Duodenal mucosa (tissue), 2 donors: Measurements from ENCODE around the gene EXOC7.
"Not testable (repeated sequence)": the region's sequence is repeated elsewhere in the genome, so short reads cannot be mapped to it uniquely, and the experiment has no call there.

Source experiments
- H3K27ac ChIP-seq: one replicate; pipeline ENCODE4 v1.7.0; 2013; ENCODE audit warnings: low read depth, low read length
- H3K27me3 ChIP-seq, 2 donors: one replicate each; pipeline ENCODE4 v1.7.0; 2013; ENCODE audit warnings: low read length in 2 of 2, control low read depth in 1 of 2; ENCODE audit not compliant: insufficient read depth in 2 of 2, control insufficient read depth in 1 of 2
- H3K36me3 ChIP-seq, 2 donors: one replicate each; pipeline ENCODE4 v1.7.0; 2013; ENCODE audit warnings: low read length in 2 of 2, control low read depth in 1 of 2; ENCODE audit not compliant: insufficient read depth in 2 of 2, control insufficient read depth in 1 of 2
- H3K4me1 ChIP-seq, 2 donors: one replicate each; pipeline ENCODE4 v1.7.0; 2013; ENCODE audit warnings: low read length in 2 of 2, control low read depth in 1 of 2; ENCODE audit not compliant: insufficient read depth in 2 of 2, control insufficient read depth in 1 of 2
- H3K4me3 ChIP-seq, 2 donors: one replicate each; pipeline ENCODE4 v1.7.0; 2013; ENCODE audit warnings: low read length in 2 of 2, low read depth in 1 of 2
- H3K9ac ChIP-seq, 2 donors: one replicate each; pipeline ENCODE4 v1.7.0; 2013; ENCODE audit warnings: low read length in 2 of 2, low read depth in 1 of 2
- H3K9me3 ChIP-seq, 2 donors: one replicate each; pipeline ENCODE4 v1.7.0; 2013; ENCODE audit warnings: low read length in 2 of 2, control low read depth in 1 of 2; ENCODE audit not compliant: control insufficient read depth in 1 of 2

Gene EXOC7

DNA sequence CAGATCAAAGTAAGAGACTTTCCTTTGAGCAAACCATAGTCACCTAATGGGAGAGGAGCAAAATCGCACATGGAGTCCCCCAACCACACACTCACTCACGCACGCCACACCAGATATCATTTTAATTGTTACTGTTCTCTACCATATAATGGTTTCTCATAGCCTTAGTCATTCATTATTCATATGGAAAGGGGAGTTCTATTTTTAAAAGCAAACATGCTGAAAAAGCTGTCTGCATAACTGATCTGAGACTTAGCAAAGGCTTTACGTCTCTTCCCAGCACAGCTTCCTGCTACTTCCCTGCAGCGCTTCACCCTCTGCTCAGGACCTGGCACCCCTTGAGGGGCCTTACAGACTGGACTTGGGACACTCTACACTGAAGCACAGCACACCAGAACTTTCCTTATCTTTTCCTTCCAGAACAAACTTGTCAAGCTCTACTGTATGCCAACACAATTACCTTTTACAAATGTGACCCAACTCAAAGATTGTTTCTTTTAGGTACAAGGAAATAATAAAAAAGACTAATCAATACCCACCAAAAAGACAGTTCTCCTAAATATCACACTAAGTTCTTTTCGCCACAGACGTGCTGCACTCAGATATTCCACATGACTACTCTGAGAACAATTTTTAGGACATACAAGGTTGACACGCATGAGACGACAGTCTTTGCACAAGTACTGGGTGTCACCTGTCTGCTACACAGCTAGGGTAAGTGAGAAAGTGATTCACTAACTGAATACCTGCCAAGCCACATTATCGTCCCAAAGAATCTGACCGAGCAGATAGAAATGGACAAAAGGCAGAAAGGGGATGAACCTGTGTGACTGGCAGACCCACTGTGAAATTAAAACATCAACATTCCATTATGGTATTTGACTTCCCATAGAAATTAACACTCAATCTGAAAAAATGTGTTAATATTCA, 52.8 kb downstream of the EXOC7 start:
- no peak overlapping the region for H3K27ac ChIP-seq
- no peaks in the 10 kb centered on the region for H3K9me3 ChIP-seq
- no peaks in the 10 kb centered on the region for H3K27me3 ChIP-seq
- no peak overlapping the region for H3K9ac ChIP-seq
- H3K4me1 ChIP-seq = no peaks in the 10 kb centered on the region
- peaks cover 24 to 85% of the 10 kb centered on the region in 2 donors for H3K36me3 ChIP-seq
- H3K4me3 ChIP-seq = no peak overlapping the region

DNA sequence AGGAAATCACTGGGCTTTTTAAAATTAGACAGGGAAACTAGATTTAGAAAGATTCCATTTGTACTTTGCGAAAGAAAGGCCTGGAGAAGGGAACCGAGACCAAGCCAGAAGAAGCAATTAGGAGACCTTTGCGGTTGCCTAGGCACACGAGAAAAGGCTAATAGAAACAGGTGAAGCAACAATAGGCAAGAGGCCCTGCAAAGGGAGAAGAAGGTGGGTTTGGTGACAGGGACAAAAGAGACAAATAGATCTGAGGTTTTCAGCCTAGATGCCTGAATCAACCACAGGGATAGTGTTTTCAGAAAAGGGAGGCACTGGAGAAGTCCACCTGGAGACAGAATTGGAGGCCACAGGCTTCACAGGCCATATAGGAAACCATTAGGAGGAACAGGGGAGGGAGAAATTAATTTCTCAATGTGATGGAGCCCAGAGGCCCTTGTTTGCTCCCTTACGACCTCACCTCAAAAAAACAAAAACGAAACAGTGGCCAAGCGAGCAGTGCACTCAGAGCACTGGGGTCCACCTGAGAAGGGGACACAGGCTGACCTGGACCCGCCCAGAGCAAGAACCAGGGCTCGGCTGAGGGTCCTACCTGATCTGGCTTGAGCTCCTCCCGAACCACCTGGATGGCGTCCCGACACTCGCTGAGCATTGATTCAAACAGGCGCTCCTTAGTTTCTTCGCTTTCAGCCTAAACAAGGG, 53.6 kb downstream of the EXOC7 start:
- no peak overlapping the region for H3K4me3 ChIP-seq
- H3K27me3 ChIP-seq = no peaks in the 10 kb centered on the region
- no peak overlapping the region for H3K9ac ChIP-seq
- no peak overlapping the region for H3K27ac ChIP-seq
- no peaks in the 10 kb centered on the region for H3K9me3 ChIP-seq
- peaks cover 24 to 87% of the 10 kb centered on the region in 2 donors for H3K36me3 ChIP-seq
- H3K4me1 ChIP-seq = no peaks in the 10 kb centered on the region

DNA sequence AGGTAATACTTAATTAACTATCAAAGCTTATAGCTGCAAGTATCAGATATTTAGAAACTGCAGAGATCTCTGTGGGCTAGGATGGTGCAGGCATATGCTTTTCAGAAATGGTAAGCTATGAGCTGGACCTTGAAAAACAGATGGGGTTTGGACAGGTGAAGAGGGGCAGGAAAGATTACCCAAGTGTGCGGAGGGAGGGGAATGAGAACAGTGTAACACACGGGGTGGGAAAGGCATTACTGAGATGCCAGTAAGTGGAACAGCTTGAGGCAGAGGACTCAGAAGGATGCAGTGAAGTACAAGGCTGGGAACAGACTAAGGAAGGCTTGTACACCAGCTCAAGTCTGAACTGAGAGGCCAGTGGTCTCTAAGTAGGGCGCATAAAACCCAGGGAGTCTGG, 54.3 kb downstream of the EXOC7 start:
- H3K9ac ChIP-seq = no peak overlapping the region
- H3K27me3 ChIP-seq = no peaks in the 10 kb centered on the region
- no peaks in the 10 kb centered on the region for H3K4me1 ChIP-seq
- no peak overlapping the region for H3K4me3 ChIP-seq
- peaks cover 27 to 89% of the 10 kb centered on the region in 2 donors for H3K36me3 ChIP-seq
- H3K9me3 ChIP-seq = no peaks in the 10 kb centered on the region
- no peak overlapping the region for H3K27ac ChIP-seq

DNA sequence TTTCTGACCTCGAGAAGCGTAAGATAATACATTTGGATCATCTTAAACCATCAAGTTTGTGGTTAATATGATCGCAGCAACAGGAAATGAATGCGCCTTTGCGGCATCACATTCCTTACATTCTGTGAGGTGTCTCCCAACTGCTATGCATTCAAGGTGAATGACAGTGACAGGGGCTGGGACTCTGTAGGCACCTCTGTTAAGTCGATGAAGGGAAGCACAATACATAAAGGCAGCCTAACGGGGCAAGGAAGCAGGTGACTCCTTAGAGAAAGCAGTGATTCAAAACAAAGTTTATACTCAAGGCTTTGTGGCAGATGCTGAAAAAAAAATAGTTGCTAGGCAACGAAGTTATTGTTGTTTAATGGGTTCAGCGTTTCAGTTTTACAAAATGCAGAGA, 54.9 kb downstream of the EXOC7 start:
- H3K36me3 ChIP-seq = peaks cover 32 to 89% of the 10 kb centered on the region in 2 donors
- no peak overlapping the region for H3K9ac ChIP-seq
- H3K27me3 ChIP-seq = no peaks in the 10 kb centered on the region
- no peaks in the 10 kb centered on the region for H3K9me3 ChIP-seq
- no peak overlapping the region for H3K27ac ChIP-seq
- H3K4me3 ChIP-seq = no peak overlapping the region
- no peaks in the 10 kb centered on the region for H3K4me1 ChIP-seq

DNA sequence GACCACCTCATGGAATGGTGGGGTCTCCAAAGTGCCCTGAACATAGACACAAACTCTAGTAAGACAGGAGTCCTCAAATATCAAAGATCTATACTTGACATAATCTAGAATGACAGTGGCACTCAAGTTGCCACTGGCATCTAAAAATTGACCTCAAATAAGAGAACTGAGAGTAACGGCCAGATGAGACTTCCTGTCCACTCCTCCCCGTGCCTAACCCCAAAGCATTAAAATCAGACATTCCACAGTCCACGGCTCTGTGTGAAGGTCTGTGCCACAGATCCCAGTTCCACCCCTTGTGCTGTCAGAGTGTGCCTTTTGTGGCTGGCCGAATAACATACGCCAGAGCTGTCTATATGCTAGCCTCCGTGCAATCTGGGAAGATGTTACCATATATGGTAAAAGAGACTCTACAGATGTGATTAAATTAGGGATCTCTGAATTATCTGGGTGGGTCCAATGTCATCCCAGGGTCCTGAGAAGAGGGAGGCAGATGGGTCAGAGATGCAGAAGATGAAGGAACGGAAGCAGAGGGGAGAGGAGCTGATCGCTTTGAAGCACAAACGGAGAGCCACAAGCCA, 55.5 kb downstream of the EXOC7 start:
- Histone ChIP-seq H3K27ac (no peak overlapping the region), H3K4me3 (no peak overlapping the region), H3K4me1 (no peaks in the 10 kb centered on the region), H3K36me3 (peaks cover 38 to 89% of the 10 kb centered on the region in 2 donors), H3K9ac (no peak overlapping the region), H3K27me3 (no peaks in the 10 kb centered on the region), H3K9me3 (no peaks in the 10 kb centered on the region)

DNA sequence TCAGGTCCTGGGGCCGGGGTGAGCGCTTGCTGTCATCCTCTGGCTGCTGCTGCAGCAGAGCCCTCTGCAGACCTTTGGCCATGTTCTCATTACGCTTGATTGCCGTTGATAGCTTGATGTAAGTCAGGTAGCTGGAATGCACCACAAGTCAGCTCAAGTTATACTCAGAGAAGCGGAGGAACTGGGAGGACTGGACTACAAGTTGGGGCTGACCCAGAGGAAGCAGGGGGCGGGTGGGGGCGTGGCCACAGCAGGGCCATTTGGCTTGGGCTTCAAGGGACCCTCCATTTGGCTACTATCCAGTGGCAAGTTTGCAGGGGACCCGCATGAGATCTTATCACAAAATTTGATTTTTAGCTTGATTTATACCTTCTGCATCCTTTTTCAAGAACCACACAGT, 57.5 kb downstream of the EXOC7 start:
- H3K27ac ChIP-seq = no peak overlapping the region
- H3K9ac ChIP-seq = no peak overlapping the region
- no peaks in the 10 kb centered on the region for H3K27me3 ChIP-seq
- no peaks in the 10 kb centered on the region for H3K4me1 ChIP-seq
- no peak overlapping the region for H3K4me3 ChIP-seq
- H3K9me3 ChIP-seq = no peaks in the 10 kb centered on the region
- H3K36me3 ChIP-seq = peaks cover 39 to 95% of the 10 kb centered on the region in 2 donors

DNA sequence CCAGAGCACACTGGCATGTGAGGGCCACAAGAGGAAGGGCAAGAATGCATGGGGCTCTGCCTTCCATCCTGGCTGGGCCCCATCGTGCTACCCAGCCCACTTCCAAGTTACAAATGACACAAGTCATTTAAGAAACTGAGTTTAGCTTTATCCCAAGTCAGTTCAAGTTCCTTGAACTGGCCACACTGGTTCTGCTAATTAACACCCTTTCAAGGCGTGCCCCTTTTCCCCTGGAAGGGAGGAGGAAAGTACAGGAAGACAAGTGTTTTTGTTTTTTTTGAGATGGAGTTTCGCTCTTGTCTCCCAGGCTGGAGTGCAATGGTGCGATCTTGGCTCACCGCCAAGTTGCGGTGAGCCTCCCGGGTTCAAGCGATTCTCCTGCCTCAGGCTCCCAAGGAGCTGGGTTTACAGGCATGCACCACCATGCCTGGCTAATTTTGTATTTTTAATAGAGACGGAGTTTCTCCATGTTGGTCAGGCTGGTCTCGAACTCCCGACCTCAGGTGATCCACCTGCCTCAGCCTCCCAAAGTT, 59.0 kb downstream of the EXOC7 start:
- not testable (repeated sequence) for H3K27ac ChIP-seq, H3K4me1 ChIP-seq, H3K9me3 ChIP-seq, H3K27me3 ChIP-seq, H3K9ac ChIP-seq, H3K4me3 ChIP-seq
- H3K36me3 ChIP-seq = peaks cover 48 to 95% of the 10 kb centered on the region in 2 donors

DNA sequence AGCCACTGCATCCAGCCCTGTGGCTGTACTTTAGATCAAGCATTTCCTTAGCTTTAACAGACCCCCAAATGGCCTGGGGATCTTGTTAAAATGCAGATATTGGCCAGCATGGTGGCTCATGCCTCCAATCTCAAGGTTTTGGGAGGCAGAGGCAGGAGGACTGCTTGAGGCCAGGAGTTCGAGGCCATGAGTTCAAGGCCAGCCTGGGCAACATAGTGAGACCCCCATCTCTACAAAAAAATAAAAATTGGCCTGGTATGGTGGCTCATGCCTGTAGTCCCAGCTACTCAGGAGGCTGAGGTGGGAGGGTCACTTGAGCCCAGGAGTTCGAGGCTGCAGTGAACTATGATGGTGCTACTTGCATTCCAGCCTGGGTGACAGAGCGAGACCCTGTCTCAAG, 60.7 kb downstream of the EXOC7 start:
- H3K27me3 ChIP-seq, H3K4me3 ChIP-seq, H3K9ac ChIP-seq, H3K27ac ChIP-seq, H3K9me3 ChIP-seq, H3K4me1 ChIP-seq: not testable (repeated sequence)
- H3K36me3 ChIP-seq = peaks cover 48 to 95% of the 10 kb centered on the region in 2 donors

DNA sequence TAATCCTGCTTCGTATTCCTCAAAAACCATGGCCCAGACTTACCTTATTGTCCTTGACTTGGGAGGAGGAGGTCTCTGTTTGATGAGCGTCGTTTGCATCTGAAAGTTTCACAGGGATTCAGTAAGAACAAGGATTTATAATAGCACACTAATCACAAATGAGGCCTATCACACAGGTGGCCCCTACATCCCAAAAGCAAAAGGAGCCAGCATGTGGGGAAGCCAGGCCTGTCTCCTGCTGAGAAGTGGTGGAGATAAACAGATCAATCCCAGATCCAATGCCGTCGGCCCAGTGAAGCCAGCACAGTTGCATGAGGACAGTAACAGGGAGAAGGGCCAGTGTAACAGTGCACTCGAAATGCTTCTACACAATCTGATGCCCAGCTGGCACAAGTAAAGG, 63.2 kb downstream of the EXOC7 start:
- Histone ChIP-seq H3K36me3 (peaks cover 47 to 76% of the 10 kb centered on the region in 2 donors), H3K4me3 (no peak overlapping the region), H3K9ac (no peak overlapping the region), H3K27ac (no peak overlapping the region), H3K9me3 (no peaks in the 10 kb centered on the region), H3K27me3 (no peaks in the 10 kb centered on the region), H3K4me1 (no peaks in the 10 kb centered on the region)

DNA sequence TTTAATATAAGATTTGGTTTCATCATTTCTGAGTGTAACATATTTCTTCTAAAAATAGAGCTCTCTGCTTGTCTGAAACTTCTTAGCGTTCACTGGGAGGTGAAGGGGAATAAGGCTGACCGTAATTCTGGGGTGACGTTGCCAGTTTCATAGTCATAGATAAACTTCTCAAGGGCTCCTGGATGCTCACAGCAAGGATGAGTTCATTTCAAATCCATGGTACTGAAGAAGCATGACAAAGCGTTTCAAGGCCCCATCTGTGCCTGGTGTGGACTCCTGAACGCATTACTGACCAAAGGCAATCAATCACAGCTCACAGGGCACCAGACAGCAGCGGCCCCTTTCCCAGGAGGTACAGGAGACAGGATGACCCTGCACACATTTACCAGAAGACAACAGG, 64.5 kb downstream of the EXOC7 start:
- H3K4me3 ChIP-seq = no peak overlapping the region
- no peak overlapping the region for H3K27ac ChIP-seq
- H3K27me3 ChIP-seq = no peaks in the 10 kb centered on the region
- no peaks in the 10 kb centered on the region for H3K9me3 ChIP-seq
- no peaks in the 10 kb centered on the region for H3K4me1 ChIP-seq
- H3K9ac ChIP-seq = no peak overlapping the region
- H3K36me3 ChIP-seq = peaks cover 43 to 64% of the 10 kb centered on the region in 2 donors
